NCI-H2107 (cell line): ENCODE measurements around the gene PHC1.
"Not testable (repeated sequence)": the region's sequence is repeated elsewhere in the genome, so short reads cannot be mapped to it uniquely, and the experiment has no call there.

ENCODE experiments used
- DNase-seq: peaks from one replicate; lab custom pipeline; 2025; lab: John Stamatoyannopoulos, UW

PHC1 gene

GRCh38 chr12:8914033-8914715, at the start of gene PHC1:
Gene PHC1 (plus strand): TSS chr12:8914509. CDS start chr12:8917678, 3,169 bp downstream.
- peak; percentile 14 for DNase-seq

GRCh38 chr12:8866429-8866828, 47.9 kb upstream of the PHC1 start:
- no peak for DNase-seq

GRCh38 chr12:8867009-8867408, 47.3 kb upstream of the PHC1 start:
- DNase-seq, result no peak

GRCh38 chr12:8867786-8868185, 46.5 kb upstream of the PHC1 start:
- DNase-seq, result no peak

- DNase-seq, result no peak
Measured at GRCh38 chr12:8870586-8870985, 43.7 kb upstream of the PHC1 start.

- no peak for DNase-seq
Measured at GRCh38 chr12:8871068-8871467, 43.2 kb upstream of the PHC1 start.

- DNase-seq, result no peak
Measured at GRCh38 chr12:8876887-8877286, 37.4 kb upstream of the PHC1 start.

- DNase-seq, result no peak
Measured at GRCh38 chr12:8886502-8887284, 27.6 kb upstream of the PHC1 start.

GRCh38 chr12:8887285-8887715, 27.0 kb upstream of the PHC1 start:
- no peak for DNase-seq

- peak; percentile 22 for DNase-seq
Measured at GRCh38 chr12:8890313-8891085, 23.8 kb upstream of the PHC1 start.

GRCh38 chr12:8891976-8892375, 22.3 kb upstream of the PHC1 start:
- DNase-seq, result no peak

GRCh38 chr12:8894378-8894777, 19.9 kb upstream of the PHC1 start:
- no peak for DNase-seq

GRCh38 chr12:8894986-8895385, 19.3 kb upstream of the PHC1 start:
- DNase-seq, result no peak

- no peak for DNase-seq
Measured at GRCh38 chr12:8897081-8897480, 17.2 kb upstream of the PHC1 start.

- DNase-seq, result no peak
Measured at GRCh38 chr12:8899830-8900229, 14.5 kb upstream of the PHC1 start.

- not testable (repeated sequence) for DNase-seq
Measured at GRCh38 chr12:8902703-8903102, 11.6 kb upstream of the PHC1 start.

GRCh38 chr12:8903646-8904045, 10.7 kb upstream of the PHC1 start:
- DNase-seq, result no peak

- DNase-seq, result no peak
Measured at GRCh38 chr12:8904665-8905064, 9.6 kb upstream of the PHC1 start.

- DNase-seq, result no peak
Measured at GRCh38 chr12:8905546-8905945, 8.8 kb upstream of the PHC1 start.

- DNase-seq, result no peak
Measured at GRCh38 chr12:8906266-8907180, 7.8 kb upstream of the PHC1 start.

- no peak for DNase-seq
Measured at GRCh38 chr12:8907513-8907912, 6.8 kb upstream of the PHC1 start.

GRCh38 chr12:8909752-8910151, 4.6 kb upstream of the PHC1 start:
- DNase-seq, result no peak
